Body of pancreas (tissue), 4 donors: ENCODE data around the gene SLC50A1.

Experiments
- CTCF ChIP-seq, 7 experiments: fragments of 450-650 bp in 4 of 7; fragments of 200-600 bp in 3 of 7; sonication (generic) in 3 of 7; IDR thresholded peaks; one replicate each; pipeline ENCODE4 v1.5.1; 2016 to 2019; ENCODE audit warnings: antibody characterized with exemption in 7 of 7
- POLR2A ChIP-seq, 3 donors: fragments of 450-650 bp; IDR thresholded peaks; one replicate each; pipeline ENCODE4 v1.6.1; 2016; ENCODE audit warnings: antibody characterized with exemption in 3 of 3, mild to moderate bottlenecking in 2 of 3

- TF ChIP-seq POLR2A (IDR thresholded peaks at IDR 0.05) = peak in 2 of 3 donors; percentile 20 to 51
- TF ChIP-seq CTCF (IDR thresholded peaks at IDR 0.05) = no peak
Observed at GRCh38 chr1:155186067-155186793, 50.6 kb downstream of the SLC50A1 start.
